Urothelium cell line (cell line): ENCODE measurements around the gene HRG.
A peak's percentile ranks its signal among the peaks of the same experiment; 100 is the strongest.
"Not testable (repeated sequence)": the region's sequence is repeated elsewhere in the genome, so short reads cannot be mapped to it uniquely, and the experiment has no call there.

ENCODE experiments used
- DNase-seq: peaks from one replicate; pipeline ENCODE4 v3.0.0; 2011; ENCODE audit warnings: low spot score, mixed read lengths
- FAIRE-seq: peaks from 2 replicates; lab custom pipeline; 2011; peaks lifted over from hg19 to GRCh38; lab: Jason Lieb, UNC

HRG gene

DNA sequence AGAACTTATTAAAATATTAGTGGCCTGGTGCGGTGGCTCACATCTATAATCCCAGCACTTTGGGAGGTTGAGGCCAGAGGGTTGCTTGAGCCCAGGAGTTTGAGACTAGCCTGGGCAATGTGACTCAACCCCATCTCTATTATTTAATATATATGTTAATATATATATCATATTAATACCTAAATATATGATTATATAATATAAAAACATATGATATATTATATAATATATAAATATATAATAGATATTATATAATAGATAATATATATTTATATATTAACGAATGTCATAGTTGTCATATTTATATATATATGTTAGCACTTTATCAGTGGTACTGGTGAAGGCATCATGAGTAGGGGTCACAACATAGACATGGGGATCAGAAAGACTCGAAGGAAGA lies 5.2 kb downstream of the HRG start:
- no peak for DNase-seq
- no peak for FAIRE-seq

DNA sequence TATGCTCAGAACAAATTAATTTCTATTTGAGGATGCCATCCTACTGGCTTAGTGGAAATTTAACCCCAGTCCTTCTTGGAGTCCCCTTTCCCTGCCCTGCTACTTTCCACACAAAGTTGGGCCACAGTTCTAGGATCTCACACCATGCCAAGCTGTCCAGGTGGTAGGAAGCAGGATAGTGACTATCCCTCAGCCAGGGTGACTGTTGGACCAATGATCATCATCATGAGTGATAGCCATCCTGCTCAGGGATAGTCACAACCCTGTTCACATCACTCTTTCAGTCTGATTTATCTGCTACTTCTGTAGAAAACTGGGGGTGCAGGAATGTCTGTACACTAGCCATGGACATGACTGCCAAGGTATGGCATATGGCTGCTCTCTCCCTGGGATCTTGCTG lies 12.8 kb downstream of the HRG start:
- FAIRE-seq, result no peak
- no peak for DNase-seq

DNA sequence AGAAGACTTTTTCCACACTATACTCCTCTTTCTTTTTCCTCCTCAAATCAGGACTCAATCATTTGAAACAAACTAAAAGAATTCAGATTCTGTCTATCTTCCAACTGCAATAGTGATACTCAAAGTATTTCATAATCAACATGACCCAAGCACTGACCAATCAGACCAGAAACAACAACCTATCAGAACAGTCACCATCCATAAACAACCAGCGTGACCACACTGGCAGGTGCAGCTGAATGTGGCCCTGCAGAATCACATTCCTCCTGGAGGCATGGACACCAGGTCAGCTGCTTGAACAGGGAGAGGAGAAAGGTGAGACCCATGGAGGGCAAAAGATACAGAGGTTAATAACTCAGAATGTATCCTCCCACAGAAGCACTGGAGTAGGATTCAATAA lies 13.3 kb downstream of the HRG start:
- no peak for FAIRE-seq
- DNase-seq, result no peak

DNA sequence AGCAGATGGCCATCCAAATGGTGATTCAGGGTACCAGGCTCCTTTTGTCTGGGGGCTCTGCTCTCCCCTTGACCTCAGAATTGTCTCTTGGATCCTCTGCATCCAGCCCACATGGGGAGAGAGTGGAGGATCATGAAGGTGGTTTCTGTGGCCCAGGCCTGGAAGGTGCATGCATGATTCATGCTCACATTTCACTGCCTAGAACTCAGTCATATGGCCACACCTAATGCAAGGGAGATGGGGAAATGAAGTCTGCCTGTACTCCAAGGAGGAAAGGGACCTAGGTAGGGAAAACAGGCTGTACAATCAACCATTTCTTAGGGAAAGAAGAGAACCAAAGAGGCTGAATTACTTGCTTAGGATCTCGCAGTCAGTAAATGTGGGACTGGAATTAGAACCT lies 15.1 kb downstream of the HRG start:
- DNase-seq, result no peak
- FAIRE-seq, result peak; percentile 35

DNA sequence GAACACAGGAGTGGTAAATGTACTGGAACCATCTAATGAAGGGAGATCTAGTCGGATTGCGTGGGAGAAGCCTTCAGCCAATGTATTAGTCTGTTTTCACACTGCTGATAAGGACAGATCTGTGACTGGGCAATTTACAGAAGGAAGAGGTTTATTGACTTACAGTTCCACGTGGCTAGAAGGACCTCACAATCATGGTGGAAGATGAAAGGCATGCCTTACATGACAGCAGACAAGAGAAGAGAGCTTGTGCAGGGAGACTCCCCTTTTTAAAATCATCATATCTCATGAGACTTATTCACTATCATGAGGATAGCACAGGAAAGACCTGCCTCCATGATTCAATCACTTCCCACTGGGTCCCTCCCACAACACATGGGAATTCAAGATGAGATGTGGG lies 17.0 kb downstream of the HRG start:
- no peak for DNase-seq
- FAIRE-seq, result no peak

DNA sequence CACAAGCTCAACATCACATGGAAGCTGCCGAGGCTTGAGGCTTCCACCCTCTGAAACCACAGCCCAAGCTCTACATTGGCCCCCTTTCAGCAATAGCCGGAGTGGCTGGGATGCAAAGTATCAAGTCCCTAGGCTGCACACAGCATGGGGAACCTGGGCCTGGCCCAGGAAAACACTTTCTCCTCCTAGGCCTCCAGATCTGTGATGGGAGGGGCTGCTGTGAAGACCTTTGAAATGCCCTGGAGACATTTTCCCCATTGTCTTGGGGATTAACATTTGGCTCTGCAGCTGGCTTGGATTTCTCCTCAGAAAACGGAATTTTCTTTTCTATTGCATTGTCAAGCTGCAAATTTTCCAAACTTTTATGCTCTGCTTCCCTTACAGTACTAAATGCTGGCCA lies 18.2 kb downstream of the HRG start:
- no peak for FAIRE-seq

DNA sequence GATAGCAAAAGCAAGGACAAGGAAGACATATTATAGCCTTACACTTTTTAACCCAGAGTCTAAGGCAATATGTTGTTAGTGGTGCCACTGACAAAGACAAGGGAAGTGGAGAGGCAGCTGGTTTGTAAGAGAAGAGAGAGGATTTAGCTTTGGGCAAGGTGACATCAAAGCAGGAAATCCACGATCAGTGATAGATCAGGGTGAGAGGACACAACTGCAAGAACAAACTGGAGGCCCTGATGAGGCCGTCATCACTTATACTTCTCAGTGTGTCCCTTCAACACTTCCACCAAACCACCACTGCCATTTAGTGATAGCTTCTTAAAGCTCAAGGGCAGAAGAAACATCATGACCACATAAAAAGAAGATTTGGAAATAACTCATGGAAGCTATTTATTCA lies 20.7 kb downstream of the HRG start:
- not testable (repeated sequence) for DNase-seq, FAIRE-seq

More for the DNA sequence above, 18.2 kb downstream of the HRG start:
- DNase-seq, result no peak

DNA sequence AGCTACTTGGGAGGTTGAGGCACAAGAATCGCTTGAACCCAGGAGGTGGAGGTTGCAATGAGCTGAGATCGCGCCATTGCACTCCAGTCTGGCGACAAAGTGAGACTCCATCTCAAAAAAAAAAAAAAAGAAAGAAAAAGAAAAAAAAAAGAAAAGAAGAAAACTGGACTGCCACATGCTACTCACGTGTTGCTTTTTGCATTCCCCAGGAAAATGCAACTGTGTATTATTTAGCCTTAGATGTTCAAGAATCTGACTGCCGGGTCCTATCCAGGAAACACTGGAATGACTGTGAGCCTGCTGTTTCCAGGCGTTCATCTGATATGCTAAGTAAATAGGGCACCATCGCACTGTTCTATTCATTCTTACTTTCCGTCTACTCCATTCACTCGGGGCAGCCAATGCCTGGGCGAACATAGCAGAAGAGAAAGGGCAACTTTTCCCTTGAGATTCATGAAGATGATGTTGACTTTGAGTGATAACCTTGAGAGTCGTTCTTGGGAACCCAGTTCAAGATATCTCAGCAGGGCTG lies 21.4 kb downstream of the HRG start:
- DNase-seq (no peak), FAIRE-seq (no peak)

DNA sequence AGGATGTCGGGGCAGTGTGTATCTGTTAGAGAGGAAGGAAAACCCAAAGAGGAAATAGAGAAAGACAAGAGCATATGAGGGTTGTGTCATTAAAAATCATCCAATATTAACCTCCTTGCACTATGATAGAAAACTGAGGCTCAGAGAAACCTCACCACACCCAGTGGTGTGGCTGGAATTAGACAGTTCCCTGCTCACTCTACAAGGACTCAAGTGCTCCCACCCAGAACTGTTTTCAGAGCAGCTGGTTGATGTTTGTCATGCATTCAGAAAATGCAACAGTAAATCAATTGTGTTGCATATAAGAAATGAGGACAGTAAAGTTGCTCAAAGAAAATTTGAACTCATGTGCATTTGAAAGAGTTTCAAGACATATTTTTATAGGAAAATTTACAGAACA lies 24.5 kb downstream of the HRG start:
- not testable (repeated sequence) for DNase-seq, FAIRE-seq

DNA sequence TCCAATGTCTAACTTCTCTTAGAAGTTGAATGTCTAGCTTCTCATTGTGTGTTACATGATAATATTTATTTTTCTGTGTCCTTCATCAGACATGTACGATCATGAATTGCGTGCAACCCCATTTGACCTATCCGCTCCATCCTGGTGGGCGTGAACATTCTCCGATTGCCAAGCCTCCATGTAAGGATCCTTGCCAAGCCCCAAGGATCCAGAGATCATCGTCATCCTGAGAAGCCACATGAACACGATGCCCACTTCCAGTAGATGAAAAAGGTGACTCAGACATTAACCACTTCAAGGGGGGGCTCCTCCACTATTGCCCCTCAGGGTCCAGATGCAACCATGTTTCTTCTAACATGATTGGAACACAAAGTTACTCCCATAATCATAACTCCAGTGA lies 25.9 kb downstream of the HRG start:
- FAIRE-seq, result no peak
- DNase-seq, result no peak

DNA sequence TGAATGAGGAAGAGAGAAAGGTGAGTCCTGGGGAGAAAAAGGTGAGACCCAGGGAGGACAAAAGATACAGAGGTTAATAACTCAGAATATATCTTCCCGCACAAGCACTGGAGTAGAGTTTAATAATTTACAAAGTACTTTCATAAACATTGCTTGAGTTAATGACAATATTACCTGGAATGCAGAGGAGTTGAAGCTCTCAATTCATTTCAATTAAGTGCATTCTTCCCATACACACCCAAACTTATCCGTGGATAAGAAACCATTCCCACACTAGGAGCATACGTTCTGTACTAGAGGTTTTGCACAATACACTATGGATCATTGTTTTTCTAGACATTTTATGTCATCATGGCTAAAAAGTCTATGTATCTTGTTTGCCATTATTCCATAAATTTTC lies 28.0 kb downstream of the HRG start:
- DNase-seq (no peak), FAIRE-seq (no peak)

DNA sequence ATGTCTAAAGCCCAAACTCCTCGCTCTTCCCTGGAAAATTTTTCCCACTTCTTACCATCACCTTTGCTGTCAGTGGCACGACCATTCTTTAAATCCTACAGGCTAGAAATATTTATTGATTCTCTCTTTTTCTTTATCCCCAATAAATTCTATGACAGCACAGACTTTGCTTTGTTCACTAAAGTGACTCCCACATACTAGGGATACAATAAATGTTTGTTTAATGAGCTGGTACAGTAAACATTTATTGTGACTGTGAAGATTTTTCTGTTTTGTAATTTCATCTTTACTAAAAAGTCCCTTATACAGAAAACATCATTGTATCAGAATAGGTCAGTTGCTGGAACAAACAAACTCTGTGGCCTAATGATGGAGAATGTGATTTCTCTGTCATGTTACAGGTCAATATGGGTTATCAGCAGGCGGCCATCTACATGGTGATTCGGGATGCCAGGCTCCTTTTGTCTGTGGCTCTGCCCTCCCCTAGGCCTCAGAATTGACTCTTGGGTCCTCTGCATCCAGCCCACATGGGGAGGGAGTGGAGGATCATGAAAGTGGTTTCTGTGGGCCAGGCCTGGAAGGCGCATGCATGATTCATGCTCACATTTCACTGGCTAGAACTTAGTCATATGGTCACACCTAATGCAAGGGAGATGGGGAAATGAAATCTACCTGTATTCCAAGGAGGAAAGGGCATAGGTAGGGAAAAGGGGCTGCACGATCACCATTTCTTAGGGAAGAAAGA lies 28.6 kb downstream of the HRG start:
- DNase-seq, result no peak
- FAIRE-seq, result no peak

DNA sequence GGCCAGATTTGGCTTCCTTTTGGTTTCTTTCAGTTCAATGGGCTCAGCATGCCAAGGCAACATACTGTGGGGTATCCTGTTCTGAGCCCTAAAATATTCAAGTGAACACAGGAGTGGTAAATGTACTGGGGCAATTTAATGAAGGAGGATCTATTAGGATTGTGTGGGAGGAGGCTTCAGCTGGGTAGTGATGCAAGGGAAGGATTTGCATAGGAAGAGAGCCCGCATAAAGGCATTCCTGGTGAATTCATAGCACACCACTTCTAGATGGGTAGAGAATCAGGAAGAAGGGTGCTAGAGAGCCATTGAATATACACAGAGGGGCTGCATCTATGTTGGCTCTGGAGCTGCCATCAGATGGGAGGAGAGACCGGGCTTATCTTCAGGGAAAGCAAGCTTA lies 30.7 kb downstream of the HRG start:
- DNase-seq (no peak), FAIRE-seq (no peak)

DNA sequence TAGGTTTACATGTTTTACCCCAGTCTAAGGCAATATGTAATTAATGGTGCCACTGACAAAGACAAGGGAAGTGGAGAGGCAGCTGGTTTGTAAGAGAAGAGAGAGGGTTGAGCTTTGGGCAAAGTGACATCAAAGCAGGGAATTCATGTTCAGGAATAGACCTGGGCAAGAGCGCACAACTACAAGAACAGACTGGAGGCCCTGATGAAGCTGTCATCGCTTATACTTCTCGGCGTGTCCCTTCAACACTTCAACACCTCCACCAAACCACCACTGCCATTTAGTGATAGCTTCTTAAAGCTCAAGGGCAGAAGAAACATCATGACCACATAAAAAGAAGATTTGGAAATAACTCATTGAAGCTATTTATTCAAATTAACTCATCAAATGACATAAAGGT lies 31.7 kb downstream of the HRG start:
- DNase-seq (no peak), FAIRE-seq (no peak)

DNA sequence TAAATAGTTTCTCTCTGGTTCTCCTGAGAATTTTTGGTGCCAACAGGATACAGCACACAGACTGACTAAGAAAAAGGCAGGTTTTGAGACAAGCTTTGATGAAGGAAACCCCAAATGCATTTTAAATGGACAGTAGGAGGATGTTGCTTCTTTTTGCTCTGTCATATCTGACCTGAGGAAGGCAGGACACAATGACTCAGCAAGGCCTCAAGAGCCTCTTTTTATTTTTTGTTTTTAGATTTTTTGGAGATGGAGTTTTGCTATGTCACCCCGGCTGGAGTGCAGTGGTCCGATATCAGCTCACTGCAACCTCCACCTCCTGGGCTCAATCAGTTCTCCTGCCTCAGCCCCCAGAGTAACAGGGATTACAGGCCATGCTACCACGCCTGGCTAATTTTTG lies 34.5 kb downstream of the HRG start:
- DNase-seq (no peak), FAIRE-seq (no peak)

DNA sequence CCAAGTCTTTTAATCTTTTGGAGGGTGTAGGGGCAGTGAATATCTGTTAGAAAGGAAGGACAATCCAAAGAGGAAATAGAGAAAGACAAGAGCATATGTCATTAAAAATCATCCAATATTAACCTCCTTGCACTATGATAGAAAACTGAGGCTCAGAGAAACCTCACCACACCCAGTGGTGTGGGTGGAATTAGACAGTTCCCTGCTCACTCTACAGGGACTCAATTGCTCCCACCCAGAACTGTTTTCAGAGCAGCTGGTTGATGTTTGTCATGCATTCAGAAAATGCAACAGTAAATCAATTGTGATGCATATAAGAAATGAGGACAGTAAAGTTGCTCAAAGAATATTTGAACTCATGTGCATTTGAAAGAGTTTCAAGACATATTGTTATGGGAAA lies 36.6 kb downstream of the HRG start:
- not testable (repeated sequence) for DNase-seq, FAIRE-seq

DNA sequence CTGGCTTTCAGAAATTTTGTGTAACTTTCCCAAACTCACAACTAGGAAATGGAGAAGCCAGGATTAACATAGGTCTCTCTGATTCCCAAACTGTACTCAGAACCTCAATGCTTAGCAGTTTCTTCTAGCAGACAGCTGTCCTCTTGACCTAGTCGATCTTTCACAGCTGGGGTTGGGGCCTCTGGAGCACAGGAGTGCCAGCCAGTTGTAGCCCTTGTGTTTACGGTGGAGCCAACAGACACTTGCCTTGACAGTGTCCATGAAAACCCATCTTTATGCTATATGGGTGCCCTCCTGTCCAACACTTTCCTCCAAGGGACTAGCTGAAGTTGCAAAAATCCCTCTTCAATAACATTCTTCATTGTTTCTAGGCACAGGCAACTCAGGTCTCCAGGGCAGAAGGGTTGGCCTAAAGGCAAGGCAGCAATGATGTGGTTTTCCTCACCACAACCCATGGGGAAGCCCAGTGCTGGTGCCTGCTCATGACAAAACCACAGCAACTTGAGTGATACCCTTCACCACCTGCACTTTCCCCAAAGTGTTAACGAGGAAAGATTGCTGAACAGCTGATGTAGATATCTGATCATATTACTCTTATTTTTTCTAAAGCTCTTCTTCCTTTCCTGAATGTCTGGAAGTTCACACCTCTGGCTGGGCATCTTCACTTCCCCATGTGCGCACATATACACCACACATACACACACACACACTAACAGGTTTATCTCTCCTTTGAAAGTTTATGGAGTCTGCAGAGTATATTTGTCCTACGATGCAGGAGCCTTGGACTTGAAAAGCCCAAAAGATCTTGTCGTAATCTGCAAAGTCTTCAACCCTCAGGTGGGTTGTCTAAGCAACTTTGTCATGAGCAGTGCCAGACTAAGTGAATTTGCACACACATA lies 40.3 kb downstream of the HRG start:
- FAIRE-seq, result no peak

DNA sequence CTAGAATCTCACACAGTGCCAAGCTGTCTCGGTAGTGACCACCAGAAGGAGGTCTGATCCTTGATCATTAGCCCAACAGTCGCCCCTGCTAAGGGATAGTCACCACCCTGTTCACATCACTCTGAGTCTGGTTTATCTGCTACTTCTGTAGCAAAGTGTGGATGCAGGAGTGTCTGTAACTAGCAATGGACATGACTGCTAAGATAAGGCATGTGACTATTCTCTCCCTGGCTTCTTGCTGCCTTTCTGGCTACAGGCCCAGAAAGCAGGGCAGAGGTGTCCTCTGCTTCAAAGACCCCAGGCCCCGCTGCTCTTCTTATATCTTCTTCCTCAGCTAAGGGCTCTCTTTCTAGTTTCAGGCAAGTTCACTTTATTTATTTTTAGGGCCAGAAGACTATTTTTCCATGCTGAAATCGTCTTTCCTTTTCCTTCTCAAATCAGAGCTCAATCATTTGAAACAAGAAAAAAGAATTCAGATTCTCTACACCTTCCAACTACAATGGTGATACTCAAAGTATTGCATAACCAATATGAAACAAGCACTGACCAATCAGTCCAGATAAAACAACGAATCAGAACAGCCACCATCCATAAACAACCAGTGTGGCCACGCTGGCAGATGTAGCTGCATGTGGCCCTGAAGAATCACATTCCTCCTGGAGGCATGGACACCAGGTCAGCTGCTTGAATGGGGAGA lies 43.3 kb downstream of the HRG start:
- FAIRE-seq, result no peak
- DNase-seq, result no peak

More for the DNA sequence above, 40.3 kb downstream of the HRG start:
- DNase-seq, result no peak

DNA sequence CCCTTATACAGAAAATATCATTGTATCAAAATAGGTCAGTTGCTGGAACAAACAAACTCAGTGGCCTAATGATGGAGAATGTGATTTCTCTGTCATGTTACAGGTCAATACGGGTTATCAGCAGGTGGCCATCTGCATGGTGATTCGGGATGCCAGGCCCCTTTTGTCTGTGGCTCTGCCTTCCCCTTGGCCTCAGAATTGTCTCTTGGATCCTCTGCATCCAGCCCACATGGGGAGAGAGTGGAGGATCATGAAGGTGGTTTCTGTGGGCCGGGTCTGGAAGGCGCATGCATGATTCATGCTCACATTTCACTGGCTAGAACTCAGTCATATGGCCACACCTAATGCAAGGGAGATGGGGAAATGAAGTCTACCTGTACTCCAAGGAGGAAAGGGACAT lies 44.9 kb downstream of the HRG start:
- not testable (repeated sequence) for FAIRE-seq, DNase-seq

DNA sequence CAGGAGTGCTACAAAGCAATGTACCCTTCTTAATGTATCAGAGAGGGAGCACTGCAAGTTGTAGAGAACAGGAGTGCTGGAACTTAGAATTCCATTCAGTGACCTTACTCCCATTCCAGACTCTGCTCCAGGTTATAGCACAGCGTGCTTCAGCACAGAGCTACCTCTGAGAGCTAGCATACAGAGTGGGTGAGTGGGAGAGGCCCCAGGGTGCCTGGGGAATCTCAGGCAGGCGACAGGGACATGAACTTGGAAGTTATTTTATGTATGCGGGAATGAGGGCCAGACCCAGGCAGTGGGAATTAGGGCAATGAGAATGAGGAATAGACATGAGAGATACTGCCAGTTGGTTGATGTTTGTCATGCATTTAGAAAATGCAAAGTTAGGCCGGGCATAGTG lies 47.7 kb downstream of the HRG start:
- FAIRE-seq, result no peak

DNA sequence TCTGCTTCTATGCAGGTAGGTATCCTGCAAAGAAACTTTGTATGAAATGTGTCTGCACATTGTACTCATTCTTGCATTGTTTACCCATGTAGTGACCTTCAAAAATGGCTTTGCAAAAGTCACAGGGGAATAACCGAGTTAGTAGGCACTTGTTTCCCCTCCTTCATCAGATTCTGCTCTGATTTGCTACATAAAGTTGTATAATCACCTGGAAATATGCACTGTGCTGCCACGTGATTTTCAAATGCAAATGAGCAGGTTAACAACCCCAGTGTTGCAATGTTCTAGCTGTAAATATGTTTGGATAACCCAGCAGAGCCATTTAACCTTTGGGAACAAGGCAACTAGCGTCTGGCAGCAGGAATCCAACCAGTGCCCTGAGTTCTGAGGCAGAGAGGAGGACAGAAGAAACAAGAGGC lies 51.2 kb downstream of the HRG start, which contains the start of gene KNG1:
Gene KNG1, plus strand, starts transcription at position 321 of the 419 bp plus-strand sequence. CDS start 184 bp downstream, outside the sequence.
- FAIRE-seq (no peak), DNase-seq (no peak)

More for the DNA sequence above, 47.7 kb downstream of the HRG start:
- DNase-seq, result no peak
